K562 (cell line): ENCODE results near the gene NOSTRIN. TPM values are rescaled to one million over a fixed set of nuclear protein-coding genes. Genes with fewer than 3 reads are reported as not detected.

ENCODE experiments used
- ADNP ChIP-seq: fragments of 200-800 bp; sonication (Bioruptor generic); IDR thresholded peaks from 2 replicates; pipeline ENCODE4 v1.6.1; 2016; ENCODE audit warnings: missing genetic modification characterization, missing compliant biosample characterization
- ARID3A ChIP-seq: IDR thresholded peaks from 2 replicates; pipeline ENCODE4 v1.6.1; 2012; ENCODE audit warnings: low read depth, low read length, improper control_type of control experiment, borderline replicate concordance
- KDM1A ChIP-seq, 2 experiments: fragments of 450-650 bp; IDR thresholded peaks; 2 replicates each; pipeline ENCODE4 v1.6.1; 2016; ENCODE audit warnings: mild to moderate bottlenecking in 2 of 2
- MAZ ChIP-seq, 2 experiments: fragments of 450-650 bp in 1 of 2; sonication (generic) in 1 of 2; formaldehyde crosslinking; IDR thresholded peaks in 1 of 2; conservative IDR thresholded peaks in 1 of 2; 2 replicates each; pipeline versions ENCODE4 v1.4.0 to v1.5.0; 2020; ENCODE audit warnings: mild to moderate bottlenecking in 1 of 2, missing genetic modification reagents in 1 of 2
- MCM2 ChIP-seq: fragments of 450-650 bp; IDR thresholded peaks from 2 replicates; pipeline ENCODE4 v1.6.1; 2017; ENCODE audit warnings: low read depth, mild to moderate bottlenecking
- MECOM ChIP-seq: fragments of 250-450 bp; sonication (Bioruptor Pico); IDR thresholded peaks from 2 replicates; pipeline ENCODE4 v1.8.0; 2022; ENCODE audit warnings: inconsistent platforms
- POLR2G ChIP-seq: fragments of 200-400 bp; formaldehyde crosslinking; IDR thresholded peaks from 2 replicates; pipeline ENCODE4 v1.6.1; 2017; ENCODE audit warnings: low read depth, mild to moderate bottlenecking, antibody characterized with exemption, low read length, moderate library complexity
- SMARCA4 ChIP-seq: fragments of 450-650 bp; IDR thresholded peaks from 2 replicates; pipeline ENCODE4 v1.6.1; 2016
- TEAD4 ChIP-seq, 2 experiments: sonication (generic) in 1 of 2; formaldehyde crosslinking in 1 of 2; IDR thresholded peaks; 2 replicates each; pipeline versions ENCODE4 v1.6.1 to v1.8.0; 2012 to 2022; ENCODE audit warnings: borderline replicate concordance in 1 of 2, inconsistent platforms in 1 of 2, low read length in 1 of 2, mild to moderate bottlenecking in 1 of 2, missing genetic modification reagents in 1 of 2
- ZNF274 ChIP-seq: IDR thresholded peaks from 2 replicates; pipeline ENCODE4 v1.6.1; 2011; ENCODE audit warnings: low read depth, mild to moderate bottlenecking, low read length, moderate library complexity, borderline replicate concordance
- ZNF740 ChIP-seq, 3 experiments: fragments of 200-800 bp in 1 of 3; sonication (Bioruptor generic) in 1 of 3; sonication (generic) in 1 of 3; formaldehyde crosslinking in 1 of 3; IDR thresholded peaks; 2 replicates each; pipeline versions ENCODE4 v1.6.1 to v1.8.0; 2016 to 2022; ENCODE audit warnings: mild to moderate bottlenecking in 2 of 3, missing compliant biosample characterization in 2 of 3, missing genetic modification characterization in 2 of 3, missing genetic modification reagents in 1 of 3
- polyA plus RNA-seq, 8 experiments: library from polyadenylated mRNA; depleted of rRNA in 4 of 8; stranded (reverse) in 5 of 8; unstranded in 3 of 8; fragments of >200 nt; fragmentation: Nextera tagmentation in 2 of 8; fragmentation: Illumina TruSeq in 1 of 8; extraction: Ambion mirVana in 2 of 8; extraction: Trizol in 1 of 8; gene quantifications; 2 replicates each; pipeline versions ENCODE4 v1.2.1 to v1.2.3, GENCODE V29; 2011 to 2014; ENCODE audit warnings: inconsistent platforms in 1 of 8, missing spikeins in 1 of 8
- total RNA-seq, 7 experiments: library from RNA; depleted of rRNA in 6 of 7; stranded (reverse); fragments of >200 nt in 6 of 7; fragmentation: Illumina TruSeq in 2 of 7; extraction: Trizol in 2 of 7; gene quantifications; 2 replicates each; pipeline versions ENCODE4 v1.2.1 to v1.2.3, GENCODE V29; 2011 to 2021; ENCODE audit warnings: low replicate concordance in 1 of 7
- TF ChIP-seq, protein P1 (sequence below): fragments of 250-450 bp; sonication (Bioruptor Pico); IDR thresholded peaks from 2 replicates; pipeline ENCODE4 v1.4.0; 2020; ENCODE audit warnings: mild to moderate bottlenecking

The NOSTRIN gene
- total and polyA plus RNA-seq, 9 of the 15 experiments (the other 6 are each of a cell fraction or from before 2014, with no cell fraction given), result 26.7 to 82.9 (median 56.3) TPM

DNA sequence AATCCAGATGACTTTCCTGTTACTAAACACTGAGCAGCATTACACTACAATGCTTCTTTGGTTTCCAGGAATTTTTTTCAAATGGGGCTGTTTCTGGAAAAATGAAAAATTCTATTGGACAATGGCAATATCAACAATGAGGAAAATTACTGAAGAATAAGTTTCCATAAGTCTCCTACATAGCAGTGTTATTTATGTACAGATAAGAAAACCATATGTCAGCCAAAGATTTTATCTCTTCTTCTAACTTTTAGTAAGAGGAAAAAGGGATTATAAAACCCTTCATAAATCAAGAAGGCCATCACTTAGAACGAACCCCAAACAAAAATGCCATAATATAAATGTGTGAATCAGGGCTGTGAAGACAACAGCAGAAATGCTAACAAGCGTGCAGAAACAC is 31.6 kb upstream of the NOSTRIN start (continued):
- TF ChIP-seq MCM2, result no peak
- TF ChIP-seq SMARCA4, result peak; percentile 54; the same call in 1 of the 2 replicates
- TF ChIP-seq ZNF274, result no peak
- TF ChIP-seq KDM1A (IDR thresholded peaks at IDR 0.05), result no peak
- 0 out of 2 replicates have a peak, but pooled peaks have one; percentile 14 for TF ChIP-seq ADNP
- TF ChIP-seq, protein P1, sequence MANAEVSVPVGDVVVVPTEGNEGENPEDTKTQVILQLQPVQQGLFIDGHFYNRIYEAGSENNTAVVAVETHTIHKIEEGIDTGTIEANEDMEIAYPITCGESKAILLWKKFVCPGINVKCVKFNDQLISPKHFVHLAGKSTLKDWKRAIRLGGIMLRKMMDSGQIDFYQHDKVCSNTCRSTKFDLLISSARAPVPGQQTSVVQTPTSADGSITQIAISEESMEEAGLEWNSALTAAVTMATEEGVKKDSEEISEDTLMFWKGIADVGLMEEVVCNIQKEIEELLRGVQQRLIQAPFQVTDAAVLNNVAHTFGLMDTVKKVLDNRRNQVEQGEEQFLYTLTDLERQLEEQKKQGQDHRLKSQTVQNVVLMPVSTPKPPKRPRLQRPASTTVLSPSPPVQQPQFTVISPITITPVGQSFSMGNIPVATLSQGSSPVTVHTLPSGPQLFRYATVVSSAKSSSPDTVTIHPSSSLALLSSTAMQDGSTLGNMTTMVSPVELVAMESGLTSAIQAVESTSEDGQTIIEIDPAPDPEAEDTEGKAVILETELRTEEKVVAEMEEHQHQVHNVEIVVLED (CRISPR knock-in tag), result no peak
- TF ChIP-seq MAZ (CRISPR knock-in tag; conservative IDR thresholded peaks at IDR 0.05 in 1 of 2, IDR thresholded peaks at IDR 0.05 in 1 of 2), result no peak
- no peak for TF ChIP-seq POLR2G
- 0 out of 2 replicates have a peak, but pooled peaks have one; percentile 5 for TF ChIP-seq MECOM (CRISPR knock-in tag)
- no peak for TF ChIP-seq ZNF740 (CRISPR knock-in tag; IDR thresholded peaks at IDR 0.05)
- 0 out of 4 replicates have a peak, but pooled peaks of 1 of the 2 experiments have one; percentile 36 for TF ChIP-seq ZNF740 (tag; IDR thresholded peaks at IDR 0.05)
- TF ChIP-seq ARID3A, result peak; percentile 52; the same call in 1 of the 2 replicates
- TF ChIP-seq TEAD4 (IDR thresholded peaks at IDR 0.05; ENCODE audit: low read length), result peak; percentile 51; the same call in 1 of the 2 replicates
- TF ChIP-seq TEAD4 (CRISPR knock-in tag; IDR thresholded peaks at IDR 0.05; ENCODE audit: borderline replicate concordance), result no peak
- TF ChIP-seq, all 486 proteins: peak for 18
